Eye (tissue), 1 donor: Measurements from ENCODE around the gene TBXA2R.
A peak's percentile ranks its signal among the peaks of the same experiment; 100 is the strongest.

ENCODE experiments used
- DNase-seq: peaks from one replicate; pipeline ENCODE4 v3.0.0-alpha.2; 2015

Gene TBXA2R

GRCh38 chr19:3550947-3551791, 55.5 kb downstream of the TBXA2R start:
- DNase-seq = no peak

- DNase-seq = no peak
Observed at GRCh38 chr19:3549816-3550215, 56.9 kb downstream of the TBXA2R start.

- no peak for DNase-seq
Observed at GRCh38 chr19:3548606-3549005, 58.1 kb downstream of the TBXA2R start.

- DNase-seq = no peak
Observed at GRCh38 chr19:3547767-3548282, 58.9 kb downstream of the TBXA2R start.

GRCh38 chr19:3547301-3547731, 59.4 kb downstream of the TBXA2R start:
- no peak for DNase-seq

- no peak for DNase-seq
Observed at GRCh38 chr19:3546119-3546518, 60.6 kb downstream of the TBXA2R start.

GRCh38 chr19:3545669-3546034, 61.0 kb downstream of the TBXA2R start:
- no peak for DNase-seq

- peak; percentile 64 for DNase-seq
Observed at GRCh38 chr19:3544742-3545668, 61.7 kb downstream of the TBXA2R start.
